ENCODE data around the gene CYB5R3.
"Not testable (repeated sequence)": the region's sequence is repeated elsewhere in the genome, so short reads cannot be mapped to it uniquely, and the experiment has no call there.

Gene CYB5R3

GRCh38 chr22:42596336-42596735 is 52.9 kb downstream of the CYB5R3 start:
- DNase-seq: no peak

GRCh38 chr22:42595434-42595833 is 53.8 kb downstream of the CYB5R3 start:
- DNase-seq: no peak

- DNase-seq: no peak
These were observed 57.2 kb downstream of the CYB5R3 start for GRCh38 chr22:42591987-42592386.

- no peak for DNase-seq
These were observed 61.5 kb downstream of the CYB5R3 start for GRCh38 chr22:42587588-42588175.

GRCh38 chr22:42586381-42586780 is 62.8 kb downstream of the CYB5R3 start:
- DNase-seq: no peak

GRCh38 chr22:42585096-42585495 is 64.1 kb downstream of the CYB5R3 start:
- no peak for DNase-seq

GRCh38 chr22:42584364-42584940 is 64.7 kb downstream of the CYB5R3 start:
- no peak for DNase-seq

- DNase-seq: no peak
These were observed 66.2 kb downstream of the CYB5R3 start for GRCh38 chr22:42582987-42583386.

GRCh38 chr22:42581762-42582716 is 67.2 kb downstream of the CYB5R3 start:
- no peak for DNase-seq

GRCh38 chr22:42581194-42581761 is 67.9 kb downstream of the CYB5R3 start:
- not testable (repeated sequence) for DNase-seq

- not testable (repeated sequence) for DNase-seq
These were observed 69.2 kb downstream of the CYB5R3 start for GRCh38 chr22:42580040-42580439.

- DNase-seq: no peak
These were observed 71.5 kb downstream of the CYB5R3 start for GRCh38 chr22:42577623-42578240.

- not testable (repeated sequence) for DNase-seq
These were observed 72.1 kb downstream of the CYB5R3 start for GRCh38 chr22:42577141-42577540.

GRCh38 chr22:42575996-42576574 is 73.1 kb downstream of the CYB5R3 start:
- DNase-seq: not testable (repeated sequence)

GRCh38 chr22:42574468-42574867 is 74.7 kb downstream of the CYB5R3 start:
- not testable (repeated sequence) for DNase-seq

- DNase-seq: not testable (repeated sequence)
These were observed 75.1 kb downstream of the CYB5R3 start for GRCh38 chr22:42574046-42574445.

GRCh38 chr22:42571068-42571467 is 78.1 kb downstream of the CYB5R3 start:
- not testable (repeated sequence) for DNase-seq

- not testable (repeated sequence) for DNase-seq
These were observed 78.6 kb downstream of the CYB5R3 start for GRCh38 chr22:42570580-42570979.

GRCh38 chr22:42567950-42568349 is 81.2 kb downstream of the CYB5R3 start:
- not testable (repeated sequence) for DNase-seq
